IMR-90 (cell line): ENCODE results near the gene LUC7L3. TPM values are rescaled to one million over a fixed set of nuclear protein-coding genes. Genes with fewer than 3 reads are reported as not detected.

Source experiments
- ATAC-seq: fragments of 200-7000 bp; cut with Tn5 transposase; 2 replicates; pipeline ENCODE4 v1.9.1; 2020; ENCODE audit warnings: low read depth, mild to moderate bottlenecking, moderate library complexity
- BruUV-seq: library from RNA; stranded (reverse); fragments of 400-500 nt; replicated peaks from 2 replicates; lab custom pipeline; 2021; lab: Mats Ljungman, UMichigan
- CTCF ChIA-PET: fragments of 300-600 bp; formaldehyde crosslinking; extraction: SDS; loops from one replicate; lab custom pipeline; 2021; ENCODE audit warnings: antibody characterized with exemption; lab: Yijun Ruan, JAX
- POLR2A ChIA-PET: fragments of 300-600 bp; sonication (Branson Sonifier 250); formaldehyde crosslinking; loops from one replicate; lab custom pipeline; 2022; ENCODE audit warnings: antibody characterized with exemption; ENCODE audit not compliant: unreplicated experiment; lab: Charles Lee
- DNase-seq: peaks from one replicate; pipeline ENCODE4 v3.0.0; 2013
- H2AFZ ChIP-seq: replicated peaks from 2 replicates; pipeline ENCODE3; 2013; ENCODE audit warnings: low read length, mild to moderate bottlenecking; ENCODE audit not compliant: poor library complexity
- H2AK5ac ChIP-seq: 2 replicates; pipeline ENCODE4 v1.6.1; 2013; ENCODE audit warnings: low read depth, low read length, inconsistent platforms
- H2AK9ac ChIP-seq: replicated peaks from 2 replicates; pipeline ENCODE3; 2013; ENCODE audit warnings: mild to moderate bottlenecking, low read depth, low read length, moderate library complexity; ENCODE audit not compliant: poor library complexity
- H2BK120ac ChIP-seq: 2 replicates; pipeline ENCODE4 v1.6.1; 2013; ENCODE audit warnings: low read depth, low read length, inconsistent platforms
- H2BK15ac ChIP-seq: 3 replicates; pipeline ENCODE4 v1.6.1; 2013; ENCODE audit warnings: low read depth, low read length, inconsistent platforms
- H2BK20ac ChIP-seq: 2 replicates; pipeline ENCODE4 v1.6.1; 2013; ENCODE audit warnings: low read depth, mild to moderate bottlenecking, inconsistent platforms, low read length, moderate library complexity
- H2BK5ac ChIP-seq: 2 replicates; pipeline ENCODE4 v1.6.1; 2013; ENCODE audit warnings: mild to moderate bottlenecking, low read depth, low read length, inconsistent platforms; ENCODE audit not compliant: poor library complexity, severe bottlenecking
- H3K14ac ChIP-seq: replicated peaks from 2 replicates; pipeline ENCODE4 v1.6.1; 2013; ENCODE audit warnings: low read depth, low read length, inconsistent platforms
- H3K18ac ChIP-seq: 2 replicates; pipeline ENCODE4 v1.6.1; 2013; ENCODE audit warnings: low read depth, low read length, control low read depth
- H3K23ac ChIP-seq: 2 replicates; pipeline ENCODE4 v1.6.1; 2013; ENCODE audit warnings: low read depth, low read length, inconsistent platforms
- H3K27ac ChIP-seq: 2 replicates; pipeline ENCODE4 v1.5.1; 2013; ENCODE audit warnings: mild to moderate bottlenecking, control low read depth, low read length; ENCODE audit not compliant: insufficient read depth
- H3K27me3 ChIP-seq: 2 replicates; pipeline ENCODE4 v1.6.1; 2013; ENCODE audit warnings: low read length; ENCODE audit not compliant: control insufficient read depth, insufficient read depth
- H3K36me3 ChIP-seq: 2 replicates; pipeline ENCODE4 v1.6.1; 2013; ENCODE audit warnings: low read length, mixed read lengths; ENCODE audit not compliant: control insufficient read depth, insufficient read depth
- H3K4ac ChIP-seq: 2 replicates; pipeline ENCODE4 v1.6.1; 2013; ENCODE audit warnings: low read depth, low read length, inconsistent platforms
- H3K4me1 ChIP-seq: 2 replicates; pipeline ENCODE4 v1.6.1; 2013; ENCODE audit warnings: low read length, mixed read lengths; ENCODE audit not compliant: control insufficient read depth, insufficient read depth
- H3K4me2 ChIP-seq: 2 replicates; pipeline ENCODE4 v1.6.1; 2013; ENCODE audit warnings: low read depth, mild to moderate bottlenecking, control low read depth, low read length, moderate library complexity
- H3K4me3 ChIP-seq: 2 replicates; pipeline ENCODE4 v1.5.1; 2013; ENCODE audit warnings: low read depth, mild to moderate bottlenecking, control low read depth, low read length, moderate library complexity; ENCODE audit not compliant: insufficient read depth
- H3K56ac ChIP-seq: 2 replicates; pipeline ENCODE4 v1.6.1; 2013; ENCODE audit warnings: low read length, inconsistent platforms; ENCODE audit not compliant: insufficient read depth; ENCODE audit errors: extremely low read depth
- H3K79me1 ChIP-seq, 2 experiments: 2 replicates each; pipeline ENCODE4 v1.6.1; 2013; ENCODE audit warnings: low read length in 2 of 2, inconsistent platforms in 1 of 2, low read depth in 1 of 2
- H3K9ac ChIP-seq: 2 replicates; pipeline ENCODE4 v1.6.1; 2013; ENCODE audit warnings: low read depth, low read length, control low read depth
- H3K9me1 ChIP-seq: 2 replicates; pipeline ENCODE4 v1.6.1; 2013; ENCODE audit warnings: low read length, inconsistent platforms; ENCODE audit not compliant: insufficient read depth
- H3K9me3 ChIP-seq: 2 replicates; pipeline ENCODE4 v1.6.1; 2013; ENCODE audit warnings: low read length; ENCODE audit not compliant: control insufficient read depth, insufficient read depth
- H4K20me1 ChIP-seq: 2 replicates; pipeline ENCODE4 v1.6.1; 2013; ENCODE audit warnings: low read length, inconsistent platforms; ENCODE audit not compliant: insufficient read depth
- H4K5ac ChIP-seq: 2 replicates; pipeline ENCODE4 v1.6.1; 2013; ENCODE audit warnings: mild to moderate bottlenecking, low read depth, low read length, control low read depth
- H4K8ac ChIP-seq, 2 experiments: 2 replicates each; pipeline ENCODE4 v1.6.1; 2013; ENCODE audit warnings: low read depth in 2 of 2, low read length in 2 of 2, control low read depth in 1 of 2, inconsistent platforms in 1 of 2
- H4K91ac ChIP-seq: 2 replicates; pipeline ENCODE4 v1.6.1; 2013; ENCODE audit warnings: low read depth, low read length, inconsistent platforms; ENCODE audit not compliant: insufficient read depth
- CEBPB ChIP-seq: IDR thresholded peaks from 2 replicates; pipeline ENCODE4 v1.6.1; 2012; ENCODE audit warnings: low read depth, low read length, improper control_type of control experiment
- CHD1 ChIP-seq: IDR thresholded peaks from 2 replicates; pipeline ENCODE4 v1.6.1; 2012; ENCODE audit warnings: low read depth, low read length, improper control_type of control experiment
- MXI1 ChIP-seq: IDR thresholded peaks from 2 replicates; pipeline ENCODE4 v1.6.1; 2012; ENCODE audit warnings: low read depth, mild to moderate bottlenecking, low read length, moderate library complexity, borderline replicate concordance
- NFE2L2 ChIP-seq: fragments of 150-350 bp; IDR thresholded peaks from 2 replicates; pipeline ENCODE4 v1.6.1; 2016; ENCODE audit warnings: low read depth, mild to moderate bottlenecking, low read length
- POLR2A ChIP-seq: IDR thresholded peaks from 2 replicates; pipeline ENCODE4 v1.6.1; 2012; ENCODE audit warnings: mild to moderate bottlenecking, low read depth, low read length
- RAD21 ChIP-seq: IDR thresholded peaks from 2 replicates; pipeline ENCODE4 v1.6.1; 2012; ENCODE audit warnings: low read length, improper control_type of control experiment
- RCOR1 ChIP-seq: IDR thresholded peaks from 2 replicates; pipeline ENCODE4 v1.6.1; 2012; ENCODE audit warnings: mild to moderate bottlenecking, low read length, improper control_type of control experiment; ENCODE audit not compliant: insufficient replicate concordance
- RFX5 ChIP-seq: IDR thresholded peaks from 2 replicates; pipeline ENCODE4 v1.8.0; 2012; ENCODE audit warnings: low read depth, mild to moderate bottlenecking, low read length, moderate library complexity
- SMC3 ChIP-seq: fragments of 150-350 bp; IDR thresholded peaks from 2 replicates; pipeline ENCODE4 v1.6.1; 2016; ENCODE audit warnings: low read depth, mild to moderate bottlenecking, antibody characterized with exemption, low read length, moderate library complexity
- WGBS, 2 experiments: methylation state at CpG; one replicate each; pipeline versions ENCODE4 v1.1.5 to v1.1.7; 2013; ENCODE audit warnings: missing lambda C conversion rate in 2 of 2; ENCODE audit not compliant: insufficient read length in 1 of 2; ENCODE audit errors: extremely low coverage in 2 of 2; 5-methylcytosine and 5-hydroxymethylcytosine counted together
- dilution Hi-C: fragments of 300-500 bp; cut with HindIII; formaldehyde crosslinking; loops from one replicate; pipeline ENCODE4 v1.14.3; 2018; ENCODE audit warnings: low sequenced_read_pairs; ENCODE audit not compliant: unreplicated experiment
- in situ Hi-C: fragments of 300-500 bp; cut with MboI; formaldehyde crosslinking; loops from 3 replicates; pipeline ENCODE4 v1.14.3; 2019; ENCODE audit warnings: low sequenced_read_pairs, inconsistent platforms, mixed read lengths
- intact Hi-C: fragments of 100-400 bp; cut with micrococcal nuclease; formaldehyde crosslinking; loops from 2 replicates; pipeline ENCODE4 v1.10.0; 2022
- polyA plus RNA-seq, 3 experiments: library from polyadenylated mRNA; depleted of rRNA; stranded (reverse); fragments of >200 nt; gene quantifications; 2 replicates each; pipeline ENCODE4 v1.2.3, GENCODE V29; 2012; ENCODE audit warnings: low replicate concordance in 1 of 3
- total RNA-seq: library from RNA; depleted of rRNA; stranded (reverse); fragments of >200 nt; gene quantifications from 2 replicates; pipeline ENCODE4 v1.2.3, GENCODE V29; 2012
- TF ChIP-seq, protein P1 (sequence below): fragments of 150-350 bp; IDR thresholded peaks from 2 replicates; pipeline ENCODE4 v1.6.1; 2016; ENCODE audit warnings: low read depth, mild to moderate bottlenecking, low read length, moderate library complexity, borderline replicate concordance
- TF ChIP-seq, protein P2 (sequence below): fragments of 150-350 bp; IDR thresholded peaks from 2 replicates; pipeline ENCODE4 v1.6.1; 2017; ENCODE audit warnings: mild to moderate bottlenecking, antibody characterized with exemption, low read length, low read depth

The LUC7L3 gene
- total and polyA plus RNA-seq, 2 of the 4 experiments (the other 2 are of a cell fraction) = 17.7 to 44.7 TPM

DNA sequence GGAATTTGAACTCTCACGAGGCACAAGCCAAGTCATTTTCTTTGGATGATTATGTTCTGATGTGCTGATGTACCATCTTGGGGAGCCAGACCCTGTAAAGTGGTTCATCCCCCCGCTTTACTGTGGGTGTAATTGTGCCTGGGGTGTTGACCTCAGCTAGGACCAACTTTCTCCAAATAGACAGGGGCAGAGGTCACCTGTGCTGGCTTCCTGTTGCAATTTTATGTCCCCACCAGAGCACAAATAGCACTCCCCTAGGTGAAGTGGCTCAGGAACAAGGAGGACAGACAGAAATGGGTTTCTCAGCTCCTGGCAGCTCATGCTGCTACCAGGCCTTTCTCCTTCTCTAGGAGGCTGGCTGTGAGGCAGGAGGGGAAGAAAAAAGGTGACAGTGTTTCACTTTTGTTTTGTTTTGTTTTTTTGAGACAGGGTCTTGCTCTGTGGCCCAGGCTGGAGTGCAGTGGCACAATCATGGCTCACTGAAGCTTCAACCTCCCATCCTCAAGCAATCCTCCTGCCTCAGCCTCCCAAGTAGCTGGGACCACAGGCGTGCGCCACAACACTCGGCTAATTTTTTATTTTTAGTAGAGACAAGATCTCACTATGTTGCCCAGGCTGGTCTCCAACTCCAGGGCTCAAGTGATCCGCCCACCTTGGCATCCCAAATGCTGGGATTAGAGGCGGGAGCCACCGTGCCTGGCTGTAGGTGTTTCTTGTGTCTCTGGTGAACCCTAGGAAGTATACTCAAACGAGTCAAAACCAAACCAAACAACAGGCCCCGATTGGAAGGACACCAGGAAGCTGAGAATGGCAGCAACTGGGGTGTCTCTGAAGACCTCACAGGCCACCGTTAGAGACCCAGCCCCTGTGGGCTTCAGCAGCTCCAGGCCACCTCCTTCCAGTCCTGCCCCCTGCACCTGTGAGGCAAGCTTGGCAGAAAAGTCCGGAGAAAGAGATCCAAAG, 83.5 kb downstream of the LUC7L3 start (continued):
- TF ChIP-seq, protein P1, sequence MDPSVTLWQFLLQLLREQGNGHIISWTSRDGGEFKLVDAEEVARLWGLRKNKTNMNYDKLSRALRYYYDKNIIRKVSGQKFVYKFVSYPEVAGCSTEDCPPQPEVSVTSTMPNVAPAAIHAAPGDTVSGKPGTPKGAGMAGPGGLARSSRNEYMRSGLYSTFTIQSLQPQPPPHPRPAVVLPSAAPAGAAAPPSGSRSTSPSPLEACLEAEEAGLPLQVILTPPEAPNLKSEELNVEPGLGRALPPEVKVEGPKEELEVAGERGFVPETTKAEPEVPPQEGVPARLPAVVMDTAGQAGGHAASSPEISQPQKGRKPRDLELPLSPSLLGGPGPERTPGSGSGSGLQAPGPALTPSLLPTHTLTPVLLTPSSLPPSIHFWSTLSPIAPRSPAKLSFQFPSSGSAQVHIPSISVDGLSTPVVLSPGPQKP = no peak
- no peak for TF ChIP-seq MXI1

DNA sequence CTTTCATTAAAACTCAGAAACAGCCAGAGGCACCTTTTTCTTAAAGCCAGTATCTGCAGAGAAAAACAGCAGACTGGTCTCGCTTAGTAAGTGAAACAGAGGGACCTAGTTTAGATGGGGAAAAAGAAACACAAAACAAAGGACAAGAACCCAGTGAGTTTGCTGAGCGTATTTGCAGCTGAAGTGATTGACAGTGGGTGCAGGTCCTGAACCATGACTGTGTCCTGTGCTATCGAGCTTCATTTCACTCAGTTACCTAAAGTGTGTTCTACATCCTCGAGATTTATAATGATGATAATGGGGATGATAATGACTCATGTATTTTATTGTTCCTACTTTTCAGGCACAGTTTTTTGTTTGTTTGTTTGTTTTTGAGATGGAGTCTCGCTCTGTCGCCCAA, 84.3 kb downstream of the LUC7L3 start:
- H3K27me3 ChIP-seq = peaks cover 11% of the 10 kb centered on the region
- dilution Hi-C loops = no loop called here
- H2BK15ac ChIP-seq = no peak overlapping the region
- intact Hi-C loops = no loop called here
- no peak overlapping the region for H2AK9ac ChIP-seq
- no peaks in the 10 kb centered on the region for H3K9me3 ChIP-seq
- H3K4ac ChIP-seq = no peak overlapping the region
- H3K56ac ChIP-seq = no peak overlapping the region; the same call in 1 of the 2 replicates
- H3K14ac ChIP-seq = no peak overlapping the region
- no peak overlapping the region for H3K27ac ChIP-seq
- no peaks in the 10 kb centered on the region for H3K4me1 ChIP-seq
- ChIA-PET CTCF (interaction anchor here (1.3 kb wide), 1 partner anchor 12 kb away, joined by 4 read pairs; no protein-coding TSS in a partner anchor), POLR2A (no interaction called here)
- H2BK5ac ChIP-seq = no peak overlapping the region
- BruUV-seq = no TSS peak
- H3K79me1 ChIP-seq = no peaks in the 10 kb centered on the region
- in situ Hi-C loops = no loop called here
- no peak overlapping the region for H2BK120ac ChIP-seq
- H3K36me3 ChIP-seq = no peaks in the 10 kb centered on the region
- H2AK5ac ChIP-seq = no peak overlapping the region
- H3K4me3 ChIP-seq = no peak overlapping the region
- no peak overlapping the region for H3K23ac ChIP-seq
- no peak overlapping the region for H4K91ac ChIP-seq
- no peak overlapping the region for H4K5ac ChIP-seq
- WGBS, 2 experiments = 84% methylated on average over 4 of the region's 6 CpGs; no CpG with 5 or more reads in 1 of the 2 experiments
- no peak overlapping the region for H4K8ac ChIP-seq
- H3K9me1 ChIP-seq = 0 out of 2 replicates have a peak, but pooled peaks cover 4% of the 10 kb centered on the region
- ATAC-seq = no peak
- no peak overlapping the region for H2BK20ac ChIP-seq
- no peak overlapping the region for H2AFZ ChIP-seq
- H3K18ac ChIP-seq = no peak overlapping the region
- H3K9ac ChIP-seq = no peak overlapping the region
- H3K4me2 ChIP-seq = no peak overlapping the region
- no peaks in the 10 kb centered on the region for H4K20me1 ChIP-seq
- DNase-seq = no peak
- TF ChIP-seq RCOR1 (no peak), CHD1 (no peak), SMC3 (no peak), MXI1 (no peak), RAD21 (no peak), CEBPB (no peak), RFX5 (no peak), NFE2L2 (no peak), POLR2A (no peak)
- TF ChIP-seq, protein P2, sequence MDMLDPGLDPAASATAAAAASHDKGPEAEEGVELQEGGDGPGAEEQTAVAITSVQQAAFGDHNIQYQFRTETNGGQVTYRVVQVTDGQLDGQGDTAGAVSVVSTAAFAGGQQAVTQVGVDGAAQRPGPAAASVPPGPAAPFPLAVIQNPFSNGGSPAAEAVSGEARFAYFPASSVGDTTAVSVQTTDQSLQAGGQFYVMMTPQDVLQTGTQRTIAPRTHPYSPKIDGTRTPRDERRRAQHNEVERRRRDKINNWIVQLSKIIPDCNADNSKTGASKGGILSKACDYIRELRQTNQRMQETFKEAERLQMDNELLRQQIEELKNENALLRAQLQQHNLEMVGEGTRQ = no peak
- TF ChIP-seq, protein P1 = no peak
